ENCODE results near the gene JAG2. TPM values are rescaled to one million over a fixed set of nuclear protein-coding genes. Genes with fewer than 3 reads are reported as not detected.
A peak's percentile ranks its signal among the peaks of the same experiment; 100 is the strongest.

Gene JAG2
- total and polyA plus RNA-seq, 8 donors: 9.9 to 38.3 (median 11.0) TPM

DNA sequence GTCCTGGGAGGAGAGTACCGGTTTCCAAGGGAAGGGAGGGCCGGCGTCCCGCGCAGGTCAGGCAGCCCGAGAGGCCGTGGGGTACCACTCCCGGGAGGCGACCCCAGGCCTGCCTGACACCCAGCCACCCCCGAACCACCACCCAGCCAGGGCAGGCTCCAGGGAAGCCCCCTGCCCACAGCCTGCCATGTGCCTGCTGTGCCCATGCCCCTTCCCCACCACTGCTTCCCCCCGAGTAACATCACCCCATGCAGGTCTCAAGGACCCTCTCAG is 10.2 kb upstream of the JAG2 start:
- Histone ChIP-seq H3K27me3 (no peaks in the 10 kb centered on the region), H3K27ac (no peak overlapping the region), H3K4me1 (peaks cover 11 to 19% (median 16%) of the 10 kb centered on the region in 3 donors), H3K9me3 (no peaks in the 10 kb centered on the region), H3K36me3 (no peaks in the 10 kb centered on the region), H3K4me3 (no peak overlapping the region)
- no peak for FAIRE-seq
- intact Hi-C loops (cut with DNase I): no loop called here
- 92% methylated on average over 11 of the region's 11 CpGs for WGBS, 2 donors
- DNase-seq: no peak
- no peak for TF ChIP-seq CTCF (IDR thresholded peaks at IDR 0.05)
- ATAC-seq: no peak

GRCh38 chr14:105178069-105178867 is 9.7 kb upstream of the JAG2 start:
- Histone ChIP-seq H3K4me1 (peaks cover 11 to 19% (median 16%) of the 10 kb centered on the region in 3 donors), H3K36me3 (no peaks in the 10 kb centered on the region), H3K4me3 (no peak overlapping the region), H3K9me3 (no peaks in the 10 kb centered on the region), H3K27ac (no peak overlapping the region), H3K27me3 (no peaks in the 10 kb centered on the region)
- WGBS, 2 donors: 83 to 91% methylated on average over 18 to 19 of the region's 19 CpGs
- FAIRE-seq (no peak), DNase-seq (no peak), ATAC-seq (no peak)
- TF ChIP-seq CTCF (IDR thresholded peaks at IDR 0.05): no peak
- intact Hi-C loops (cut with DNase I): no loop called here

- WGBS, 2 donors: 25 to 52% methylated on average over 7 to 11 of the region's 11 CpGs
Measured at GRCh38 chr14:105177082-105177481, 8.5 kb upstream of the JAG2 start.

DNA sequence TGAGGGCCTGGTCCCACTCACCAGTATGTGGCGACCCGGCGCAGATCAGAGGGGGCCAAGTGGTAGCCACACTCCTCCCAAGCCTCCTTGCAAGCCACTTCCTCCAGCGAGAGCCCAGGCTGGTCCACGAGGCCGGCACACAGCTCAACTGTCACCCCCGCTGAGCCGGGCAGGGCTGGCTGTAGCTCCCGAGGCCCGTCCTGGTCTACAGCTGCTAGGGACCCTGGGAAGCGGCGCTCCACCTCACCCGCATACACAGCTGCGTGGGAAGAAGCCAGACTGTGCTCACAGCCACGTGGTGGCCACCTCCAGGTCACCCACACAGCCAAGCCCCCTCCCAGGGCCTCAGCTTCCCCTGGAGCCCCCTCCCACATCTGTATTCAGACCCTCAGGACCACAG is 7.9 kb upstream of the JAG2 start:
- no peak for TF ChIP-seq CTCF (IDR thresholded peaks at IDR 0.05)
- peak overlapping the region in 1 of 4 donors; percentile 26 for H3K4me3 ChIP-seq
- no peaks in the 10 kb centered on the region for H3K27me3 ChIP-seq
- DNase-seq (peak in 3 of 6 donors; percentile 63 to 75 (median 66)), FAIRE-seq (no peak), ATAC-seq (peak; percentile 20 to 46 (median 30))
- H3K27ac ChIP-seq: peak overlapping the region; percentile 67 to 82 (median 70)
- 35 to 49% methylated on average over 15 of the region's 15 CpGs for WGBS, 2 donors
- H3K4me1 ChIP-seq: peaks cover 11 to 19% (median 12%) of the 10 kb centered on the region in 3 donors
- H3K36me3 ChIP-seq: no peaks in the 10 kb centered on the region
- H3K9me3 ChIP-seq: no peaks in the 10 kb centered on the region
- intact Hi-C loops (cut with DNase I): no loop called here

More at GRCh38 chr14:105177082-105177481, 8.5 kb upstream of the JAG2 start:
- Histone ChIP-seq H3K4me1 (peaks cover 11 to 19% (median 16%) of the 10 kb centered on the region in 3 donors), H3K27ac (peak overlapping the region; percentile 67 to 82 (median 70)), H3K4me3 (no peak overlapping the region), H3K27me3 (no peaks in the 10 kb centered on the region), H3K9me3 (no peaks in the 10 kb centered on the region), H3K36me3 (no peaks in the 10 kb centered on the region)
- peak; percentile 33 to 52 (median 44) for ATAC-seq
- DNase-seq: peak in 5 of 6 donors; percentile 57 to 84 (median 73)
- no peak for TF ChIP-seq CTCF (IDR thresholded peaks at IDR 0.05)
- intact Hi-C loops (cut with DNase I): no loop called here
- no peak for FAIRE-seq
